Activated CD4-positive, alpha-beta memory T cell treated with anti-CD3 and anti-CD28 coated beads, Interleukin-2, amount 10 ng/mL, durations not matched to agents 7 days and 5 days (primary cell): ENCODE measurements around the gene TTC23. TPM values are rescaled to one million over a fixed set of nuclear protein-coding genes. Genes with fewer than 3 reads are reported as not detected.

Experiments
- CTCF ChIA-PET: fragments of 350-600 bp; sonication (Branson Sonifier 250); formaldehyde crosslinking; loops from one replicate; lab custom pipeline; 2021; ENCODE audit warnings: antibody characterized with exemption, inconsistent platforms; lab: Charles Lee
- POLR2A ChIA-PET: fragments of 350-600 bp; sonication (Branson Sonifier 250); formaldehyde crosslinking; loops from one replicate; lab custom pipeline; 2021; ENCODE audit warnings: antibody characterized with exemption; lab: Charles Lee
- DNase-seq: peaks from one replicate; pipeline ENCODE4 v3.0.0-alpha.2; 2020
- H3K27ac Mint-ChIP-seq: one replicate; pipeline ENCODE4 v1.8.0; 2021; ENCODE audit warnings: mild to moderate bottlenecking, mixed read lengths
- H3K27me3 Mint-ChIP-seq: one replicate; pipeline ENCODE4 v1.8.0; 2021; ENCODE audit warnings: mixed read lengths
- H3K36me3 Mint-ChIP-seq: one replicate; pipeline ENCODE4 v1.8.0; 2021; ENCODE audit warnings: low read depth, mixed read lengths
- H3K4me1 Mint-ChIP-seq: one replicate; pipeline ENCODE4 v1.8.0; 2021; ENCODE audit warnings: mixed read lengths
- H3K4me3 Mint-ChIP-seq: one replicate; pipeline ENCODE4 v1.8.0; 2021; ENCODE audit warnings: mild to moderate bottlenecking, mixed read lengths
- H3K9me3 Mint-ChIP-seq: one replicate; pipeline ENCODE4 v1.8.0; 2021; ENCODE audit warnings: mixed read lengths
- total RNA-seq, 2 experiments: library from RNA; stranded (reverse); gene quantifications; one replicate each; pipeline ENCODE4 v1.2.3, GENCODE V29; 2021

The TTC23 gene
- total RNA-seq, 2 experiments from 2014 or later, result 1.6 to 2.1 TPM

GRCh38 chr15:99268431-99268830 is 19.1 kb upstream of the TTC23 start:
- H3K9me3 Mint-ChIP-seq, result no peaks in the 10 kb centered on the region
- no peak for DNase-seq
- peaks cover 8% of the 10 kb centered on the region for H3K4me1 Mint-ChIP-seq
- ChIA-PET CTCF (interaction anchor here (0.7 to 6.9 kb wide), 5 partner anchors 13 to 487 kb away, joined by 3 to 84 read pairs (median 3); no protein-coding TSS in a partner anchor), POLR2A (no interaction called here)
- H3K27me3 Mint-ChIP-seq, result no peaks in the 10 kb centered on the region
- no peak overlapping the region for H3K27ac Mint-ChIP-seq
- no peak overlapping the region for H3K4me3 Mint-ChIP-seq
- no peaks in the 10 kb centered on the region for H3K36me3 Mint-ChIP-seq

GRCh38 chr15:99267957-99268356 is 18.6 kb upstream of the TTC23 start:
- no peak overlapping the region for H3K4me3 Mint-ChIP-seq
- H3K4me1 Mint-ChIP-seq, result peaks cover 9% of the 10 kb centered on the region
- ChIA-PET CTCF (interaction anchor here (0.9 to 1.6 kb wide), 3 partner anchors 217 to 489 kb away, joined by 3 to 4 read pairs (median 3); no protein-coding TSS in a partner anchor), POLR2A (no interaction called here)
- H3K36me3 Mint-ChIP-seq, result no peaks in the 10 kb centered on the region
- no peaks in the 10 kb centered on the region for H3K9me3 Mint-ChIP-seq
- H3K27ac Mint-ChIP-seq, result no peak overlapping the region
- DNase-seq, result no peak
- H3K27me3 Mint-ChIP-seq, result no peaks in the 10 kb centered on the region

GRCh38 chr15:99265541-99266070 is 16.2 kb upstream of the TTC23 start:
- Mint-ChIP-seq H3K27ac (no peak overlapping the region), H3K4me1 (peaks cover 9% of the 10 kb centered on the region), H3K9me3 (no peaks in the 10 kb centered on the region), H3K4me3 (no peak overlapping the region), H3K27me3 (no peaks in the 10 kb centered on the region), H3K36me3 (no peaks in the 10 kb centered on the region)
- no peak for DNase-seq
- POLR2A ChIA-PET, result no interaction called here
- CTCF ChIA-PET, result no interaction called here

GRCh38 chr15:99264125-99264524 is 14.7 kb upstream of the TTC23 start:
- CTCF ChIA-PET, result interaction anchor here (1.8 to 2.6 kb wide), 2 partner anchors 9 to 440 kb away, joined by 8 to 20 read pairs; no protein-coding TSS in a partner anchor
- DNase-seq, result no peak
- Mint-ChIP-seq H3K9me3 (no peaks in the 10 kb centered on the region), H3K27ac (no peak overlapping the region), H3K4me3 (no peak overlapping the region), H3K27me3 (no peaks in the 10 kb centered on the region), H3K4me1 (peaks cover 9% of the 10 kb centered on the region), H3K36me3 (no peaks in the 10 kb centered on the region)
- POLR2A ChIA-PET, result interaction anchor here (1.0 to 1.4 kb wide), 2 partner anchors 9 to 469 kb away, joined by 3 to 6 read pairs; partner anchors contain the start of gene LYSMD4

GRCh38 chr15:99257107-99257750 is 7.8 kb upstream of the TTC23 start:
- Mint-ChIP-seq H3K27ac (no peak overlapping the region), H3K9me3 (no peaks in the 10 kb centered on the region), H3K4me1 (peaks cover 16% of the 10 kb centered on the region), H3K4me3 (no peak overlapping the region), H3K27me3 (no peaks in the 10 kb centered on the region), H3K36me3 (peaks cover 21% of the 10 kb centered on the region)
- POLR2A ChIA-PET, result no interaction called here
- no peak for DNase-seq
- CTCF ChIA-PET, result no interaction called here

DNA sequence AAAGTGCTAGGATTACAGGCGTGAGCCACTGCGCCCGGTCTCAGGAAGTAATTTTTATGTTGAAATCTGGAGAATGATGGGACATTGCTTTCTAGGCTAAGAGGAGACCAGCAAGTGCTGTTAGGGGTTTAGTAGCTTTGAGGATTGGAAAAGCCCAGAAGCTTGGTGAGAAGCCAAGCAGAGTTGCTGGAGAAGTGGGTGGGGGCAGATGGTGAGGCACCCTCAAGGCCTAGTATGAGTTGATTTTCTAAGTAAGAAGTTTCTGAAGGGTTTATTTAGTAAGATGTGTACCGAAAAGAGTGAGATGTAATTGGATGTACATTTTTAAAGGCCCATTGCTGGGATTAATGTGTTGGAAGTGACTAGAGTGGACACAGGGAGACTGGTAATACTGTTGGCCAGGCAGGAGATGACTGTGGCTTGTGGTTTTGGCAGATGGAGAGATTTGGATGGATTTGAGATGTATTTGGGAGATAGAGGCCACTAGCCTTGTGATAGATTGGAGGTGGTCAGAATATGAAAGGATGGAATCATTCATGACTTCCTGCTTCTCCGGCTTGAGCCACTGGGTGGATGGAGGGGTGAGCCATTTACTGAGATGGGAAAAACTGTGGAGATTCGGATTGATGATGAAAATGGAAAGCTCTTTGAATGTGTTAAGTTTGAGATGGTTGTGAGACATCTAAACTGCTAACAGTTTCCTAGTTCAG is 4.2 kb upstream of the TTC23 start:
- ChIA-PET POLR2A (interaction anchor here (1.1 kb wide), 1 partner anchor 480 kb away, joined by 3 read pairs; the partner anchor contains the start of gene LYSMD4), CTCF (interaction anchor here (1.0 to 2.6 kb wide), 5 partner anchors 19 to 1097 kb away, joined by 3 to 15 read pairs (median 7); no protein-coding TSS in a partner anchor)
- DNase-seq, result no peak
- Mint-ChIP-seq H3K4me3 (peak overlapping the region; percentile 8), H3K27me3 (no peaks in the 10 kb centered on the region), H3K9me3 (no peaks in the 10 kb centered on the region), H3K4me1 (peaks cover 28% of the 10 kb centered on the region), H3K27ac (no peak overlapping the region), H3K36me3 (peaks cover 27% of the 10 kb centered on the region)

GRCh38 chr15:99252326-99252725 is 2.9 kb upstream of the TTC23 start:
- Mint-ChIP-seq H3K36me3 (peaks cover 19% of the 10 kb centered on the region), H3K4me1 (peaks cover 28% of the 10 kb centered on the region), H3K4me3 (peak overlapping the region; percentile 85), H3K9me3 (no peaks in the 10 kb centered on the region), H3K27ac (no peak overlapping the region), H3K27me3 (no peaks in the 10 kb centered on the region)
- ChIA-PET CTCF (interaction anchor here (1.0 to 2.6 kb wide), 5 partner anchors 20 to 1098 kb away, joined by 3 to 13 read pairs (median 7); no protein-coding TSS in a partner anchor), POLR2A (interaction anchor here (1.2 to 2.1 kb wide), 5 partner anchors 11 to 481 kb away, joined by 3 to 14 read pairs (median 3); partner anchors contain the start of genes LYSMD4 and MEF2A)
- no peak for DNase-seq

DNA sequence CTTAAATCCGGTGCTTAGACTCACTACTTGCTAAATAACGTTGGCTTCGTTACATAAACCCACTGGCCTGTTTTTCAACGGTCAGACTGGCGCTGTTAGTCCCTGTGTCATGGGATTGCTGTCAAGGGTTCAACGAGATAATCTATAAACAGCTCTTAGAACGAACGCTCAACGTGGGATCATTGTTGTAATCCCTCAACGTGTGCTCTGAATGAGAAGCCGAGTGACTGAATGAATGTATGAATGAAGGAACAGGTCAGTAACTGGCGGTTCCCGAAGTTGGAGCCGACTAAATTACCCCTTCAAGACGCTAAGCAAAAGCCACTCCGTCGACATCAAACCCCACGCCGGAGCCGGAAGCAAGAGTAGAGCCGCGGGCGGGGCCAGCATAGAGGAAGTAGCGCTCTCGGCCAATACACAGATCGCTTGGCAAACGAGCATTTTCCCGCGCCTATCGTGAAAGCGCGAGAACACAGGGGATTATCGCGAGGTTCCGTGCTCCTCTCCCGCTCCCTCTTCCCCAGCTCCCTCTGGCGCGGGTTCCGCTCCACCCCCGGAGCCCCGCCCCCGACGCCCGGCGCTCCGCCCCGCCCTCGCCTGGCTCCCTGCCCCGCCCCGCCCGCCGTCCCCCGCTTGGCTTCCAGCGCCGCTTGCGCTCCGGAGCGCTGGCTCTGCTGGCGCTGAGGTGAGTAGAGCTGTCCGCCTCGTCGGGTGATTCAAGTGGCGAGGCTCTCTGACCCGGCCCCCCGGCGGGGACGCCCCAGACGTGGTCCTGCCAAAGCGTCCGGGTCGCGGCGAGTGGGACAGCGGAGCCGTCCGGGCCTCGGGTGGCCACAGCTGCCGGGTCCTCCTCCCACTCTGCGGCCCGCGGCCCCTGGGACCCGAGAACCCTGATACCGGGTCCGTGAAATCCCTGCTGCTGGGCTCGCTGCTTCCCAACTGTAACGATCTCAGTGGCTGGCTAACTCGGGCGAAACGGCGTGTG is 1.8 kb upstream of the TTC23 start, which contains the start of gene LRRC28:
TSS of gene LRRC28 (plus strand) at position 625 of the 985 bp plus-strand sequence. CDS start 4,477 bp downstream, outside the sequence.
- peak within 1 kb of the TSS; percentile 74 for H3K27ac Mint-ChIP-seq
- DNase-seq, result peak; percentile 98
- peaks cover 16% of the 10 kb centered on the region for H3K36me3 Mint-ChIP-seq
- H3K4me3 Mint-ChIP-seq, result peak within 1 kb of the TSS; percentile 85
- ChIA-PET POLR2A (interaction anchor here (0.7 to 2.1 kb wide), 9 partner anchors 10 to 1346 kb away, joined by 3 to 14 read pairs (median 4); partner anchors contain the start of genes LYSMD4 and MEF2A), CTCF (interaction anchor here (0.8 to 2.6 kb wide), 6 partner anchors 21 to 1099 kb away, joined by 3 to 13 read pairs (median 6); no protein-coding TSS in a partner anchor)
- H3K4me1 Mint-ChIP-seq, result peaks cover 28% of the 10 kb centered on the region
- H3K9me3 Mint-ChIP-seq, result no peaks in the 10 kb centered on the region
- H3K27me3 Mint-ChIP-seq, result no peaks in the 10 kb centered on the region

- POLR2A ChIA-PET, result interaction anchor here (1.5 to 2.1 kb wide), 4 partner anchors 22 to 1347 kb away, joined by 4 to 14 read pairs (median 7); partner anchors contain the start of genes LYSMD4 and MEF2A
- peaks cover 10% of the 10 kb centered on the region for H3K36me3 Mint-ChIP-seq
- H3K27ac Mint-ChIP-seq, result peak overlapping the region; percentile 74
- no peaks in the 10 kb centered on the region for H3K27me3 Mint-ChIP-seq
- H3K9me3 Mint-ChIP-seq, result no peaks in the 10 kb centered on the region
- H3K4me1 Mint-ChIP-seq, result peaks cover 28% of the 10 kb centered on the region
- DNase-seq, result no peak
- CTCF ChIA-PET, result interaction anchor here (1.9 kb wide), 1 partner anchor 22 kb away, joined by 13 read pairs; no protein-coding TSS in a partner anchor
- H3K4me3 Mint-ChIP-seq, result peak overlapping the region; percentile 85
These were observed 1.1 kb upstream of the TTC23 start for GRCh38 chr15:99250494-99250856.

DNA sequence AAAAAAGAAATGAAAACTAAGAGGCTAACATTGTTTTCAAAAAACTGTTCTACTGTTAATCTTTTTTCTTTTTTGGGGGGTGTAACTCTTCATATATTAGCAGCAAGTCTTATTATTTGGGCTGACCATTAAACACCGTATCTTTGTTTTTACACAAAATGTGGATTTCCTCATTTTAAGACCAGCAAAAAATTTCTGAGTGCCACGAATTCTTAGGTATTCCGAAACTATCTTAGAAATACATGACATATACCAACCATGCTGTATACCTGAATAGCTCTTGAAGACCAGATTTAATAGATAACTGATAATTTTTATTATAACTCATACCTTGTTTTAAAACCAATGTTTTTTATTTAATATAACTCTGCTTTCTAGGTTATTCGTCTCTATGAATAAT is 620 bp upstream of the TTC23 start:
- H3K36me3 Mint-ChIP-seq, result peaks cover 10% of the 10 kb centered on the region
- no peak for DNase-seq
- CTCF ChIA-PET, result no interaction called here
- no peaks in the 10 kb centered on the region for H3K27me3 Mint-ChIP-seq
- H3K9me3 Mint-ChIP-seq, result no peaks in the 10 kb centered on the region
- H3K27ac Mint-ChIP-seq, result no peak overlapping the region
- peak overlapping the region; percentile 12 for H3K4me3 Mint-ChIP-seq
- POLR2A ChIA-PET, result interaction anchor here (1.7 kb wide), 1 partner anchor 22 kb away, joined by 5 read pairs; no protein-coding TSS in a partner anchor
- peaks cover 28% of the 10 kb centered on the region for H3K4me1 Mint-ChIP-seq

- no peak for DNase-seq
- no peaks in the 10 kb centered on the region for H3K9me3 Mint-ChIP-seq
- H3K4me3 Mint-ChIP-seq, result no peak overlapping the region
- ChIA-PET POLR2A (no interaction called here), CTCF (interaction anchor here (0.9 to 1.1 kb wide), 2 partner anchors 9 to 319 kb away, joined by 3 read pairs; no protein-coding TSS in a partner anchor)
- no peak overlapping the region for H3K27ac Mint-ChIP-seq
- H3K4me1 Mint-ChIP-seq, result peaks cover 18% of the 10 kb centered on the region
- peaks cover 5% of the 10 kb centered on the region for H3K36me3 Mint-ChIP-seq
- H3K27me3 Mint-ChIP-seq, result no peaks in the 10 kb centered on the region
These were observed 1.2 kb downstream of the TTC23 start for GRCh38 chr15:99248000-99248715.
